ENCODE results near the gene RAB27A.
"Not testable (repeated sequence)": the region's sequence is repeated elsewhere in the genome, so short reads cannot be mapped to it uniquely, and the experiment has no call there.

DNA sequence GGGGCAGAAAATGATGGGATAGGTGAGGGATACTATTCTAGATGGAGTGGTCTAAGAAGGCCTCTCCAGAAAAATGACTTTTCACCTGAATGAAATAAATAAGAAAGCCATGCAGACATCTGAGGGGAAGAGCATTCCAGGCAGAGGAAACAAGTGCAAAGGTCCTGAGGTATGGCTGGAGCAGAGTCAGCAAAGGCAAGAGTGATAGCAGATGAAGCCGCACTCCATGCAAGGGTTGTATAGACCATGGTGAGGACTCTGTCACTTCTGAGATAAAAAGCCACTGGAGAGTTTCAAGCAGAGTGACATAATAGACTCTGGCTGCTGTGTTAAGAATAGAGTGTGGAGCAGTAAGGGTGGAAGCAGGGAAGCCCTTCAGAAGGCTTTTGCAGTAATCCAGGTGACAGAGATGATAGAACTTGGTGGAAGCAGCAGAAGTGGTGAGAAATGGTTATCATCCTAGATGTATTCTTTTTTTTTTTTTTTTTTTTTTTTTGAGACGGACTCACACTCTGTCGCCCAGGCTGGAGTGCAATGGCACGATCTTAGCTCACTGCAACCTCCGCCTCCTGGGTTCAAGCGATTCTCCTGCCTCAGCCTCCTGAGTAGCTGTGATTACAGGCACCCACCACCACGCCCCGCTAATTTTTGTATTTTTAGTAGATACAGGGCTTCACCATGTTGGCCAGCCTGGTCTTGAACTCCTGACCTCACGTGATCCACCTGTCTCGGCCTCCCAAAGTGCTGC lies 3.0 kb downstream of the RAB27A start:
- TF ChIP-seq, protein P1, sequence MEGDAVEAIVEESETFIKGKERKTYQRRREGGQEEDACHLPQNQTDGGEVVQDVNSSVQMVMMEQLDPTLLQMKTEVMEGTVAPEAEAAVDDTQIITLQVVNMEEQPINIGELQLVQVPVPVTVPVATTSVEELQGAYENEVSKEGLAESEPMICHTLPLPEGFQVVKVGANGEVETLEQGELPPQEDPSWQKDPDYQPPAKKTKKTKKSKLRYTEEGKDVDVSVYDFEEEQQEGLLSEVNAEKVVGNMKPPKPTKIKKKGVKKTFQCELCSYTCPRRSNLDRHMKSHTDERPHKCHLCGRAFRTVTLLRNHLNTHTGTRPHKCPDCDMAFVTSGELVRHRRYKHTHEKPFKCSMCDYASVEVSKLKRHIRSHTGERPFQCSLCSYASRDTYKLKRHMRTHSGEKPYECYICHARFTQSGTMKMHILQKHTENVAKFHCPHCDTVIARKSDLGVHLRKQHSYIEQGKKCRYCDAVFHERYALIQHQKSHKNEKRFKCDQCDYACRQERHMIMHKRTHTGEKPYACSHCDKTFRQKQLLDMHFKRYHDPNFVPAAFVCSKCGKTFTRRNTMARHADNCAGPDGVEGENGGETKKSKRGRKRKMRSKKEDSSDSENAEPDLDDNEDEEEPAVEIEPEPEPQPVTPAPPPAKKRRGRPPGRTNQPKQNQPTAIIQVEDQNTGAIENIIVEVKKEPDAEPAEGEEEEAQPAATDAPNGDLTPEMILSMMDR (IDR thresholded peaks at IDR 0.05): not testable (repeated sequence)
- not testable (repeated sequence) for TF ChIP-seq POLR2AphosphoS5, POLR2A (IDR thresholded peaks at IDR 0.05)

All from prostate gland (tissue), 2 donors.